ENCODE results near the gene PNPO.

DNA sequence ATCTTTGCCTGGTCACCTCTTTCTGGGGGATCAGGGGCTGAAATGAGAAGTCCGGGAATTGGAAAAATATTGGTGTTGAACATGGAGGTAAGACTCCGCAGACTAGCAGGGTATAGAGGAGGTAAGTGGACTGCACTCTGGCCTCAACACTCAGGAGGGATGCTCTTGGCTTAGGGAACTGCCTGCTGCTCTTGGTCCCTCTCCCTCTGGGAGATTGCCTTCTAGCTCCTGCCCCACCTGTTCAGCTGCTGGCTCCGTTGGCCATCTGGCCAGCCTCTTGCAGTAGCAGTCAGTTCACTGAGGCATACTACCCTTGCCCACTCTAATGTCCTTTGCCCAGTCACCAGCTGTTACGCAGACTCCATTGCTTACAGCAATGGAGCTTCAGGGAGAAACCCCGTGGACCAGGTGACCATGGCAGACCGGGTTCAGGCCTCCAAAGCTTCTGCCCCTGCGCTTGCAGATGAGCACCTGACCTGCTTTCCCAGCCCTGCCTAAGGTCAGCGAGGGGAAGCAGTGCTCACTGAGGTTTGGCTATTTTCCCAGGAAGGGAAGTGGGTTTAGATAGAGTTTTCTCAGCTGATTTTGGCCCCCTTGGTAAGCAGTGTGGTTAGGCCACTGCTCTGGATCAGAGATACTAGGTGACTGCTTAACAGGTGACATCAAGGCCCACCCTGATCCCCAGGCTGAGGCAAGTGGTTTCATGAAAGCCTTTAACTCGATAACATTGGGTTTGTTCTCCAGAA, 41.4 kb downstream of the PNPO start:
- TF ChIP-seq, protein P1, sequence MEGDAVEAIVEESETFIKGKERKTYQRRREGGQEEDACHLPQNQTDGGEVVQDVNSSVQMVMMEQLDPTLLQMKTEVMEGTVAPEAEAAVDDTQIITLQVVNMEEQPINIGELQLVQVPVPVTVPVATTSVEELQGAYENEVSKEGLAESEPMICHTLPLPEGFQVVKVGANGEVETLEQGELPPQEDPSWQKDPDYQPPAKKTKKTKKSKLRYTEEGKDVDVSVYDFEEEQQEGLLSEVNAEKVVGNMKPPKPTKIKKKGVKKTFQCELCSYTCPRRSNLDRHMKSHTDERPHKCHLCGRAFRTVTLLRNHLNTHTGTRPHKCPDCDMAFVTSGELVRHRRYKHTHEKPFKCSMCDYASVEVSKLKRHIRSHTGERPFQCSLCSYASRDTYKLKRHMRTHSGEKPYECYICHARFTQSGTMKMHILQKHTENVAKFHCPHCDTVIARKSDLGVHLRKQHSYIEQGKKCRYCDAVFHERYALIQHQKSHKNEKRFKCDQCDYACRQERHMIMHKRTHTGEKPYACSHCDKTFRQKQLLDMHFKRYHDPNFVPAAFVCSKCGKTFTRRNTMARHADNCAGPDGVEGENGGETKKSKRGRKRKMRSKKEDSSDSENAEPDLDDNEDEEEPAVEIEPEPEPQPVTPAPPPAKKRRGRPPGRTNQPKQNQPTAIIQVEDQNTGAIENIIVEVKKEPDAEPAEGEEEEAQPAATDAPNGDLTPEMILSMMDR (IDR thresholded peaks at IDR 0.05), result no peak
- TF ChIP-seq POLR2A (IDR thresholded peaks at IDR 0.05), result no peak

Measured in body of pancreas (tissue), 4 donors.